GM19452 (cell line): Measurements from ENCODE around the gene ATP2B1.
A peak's percentile ranks its signal among the peaks of the same experiment; 100 is the strongest.

Experiments used
- ATAC-seq: cut with Tn5 transposase; IDR thresholded peaks from one replicate; pipeline ENCODE4 v1.9.1; 2021; ENCODE audit not compliant: unreplicated experiment

ATP2B1 gene

DNA sequence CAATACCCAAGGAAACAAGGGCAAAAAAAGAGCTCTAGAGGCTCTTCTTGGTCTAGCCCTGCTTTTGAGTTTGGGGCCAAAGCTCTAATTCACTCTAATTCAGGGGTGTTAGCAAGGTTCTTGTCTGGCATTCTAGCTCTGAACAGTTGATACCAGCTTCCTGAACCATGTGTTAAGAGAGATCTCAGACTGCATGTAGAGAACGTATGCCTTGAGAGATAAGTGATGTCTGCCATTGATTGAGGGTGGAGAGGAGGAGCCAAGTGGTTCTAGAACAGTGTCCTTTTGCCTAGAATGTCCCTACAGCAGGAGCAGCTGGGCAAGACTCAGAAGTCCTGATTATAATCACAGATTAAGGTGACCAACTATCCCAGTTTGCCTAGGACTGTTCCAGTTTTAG lies 164.6 kb downstream of the ATP2B1 start:
- no peak for ATAC-seq

DNA sequence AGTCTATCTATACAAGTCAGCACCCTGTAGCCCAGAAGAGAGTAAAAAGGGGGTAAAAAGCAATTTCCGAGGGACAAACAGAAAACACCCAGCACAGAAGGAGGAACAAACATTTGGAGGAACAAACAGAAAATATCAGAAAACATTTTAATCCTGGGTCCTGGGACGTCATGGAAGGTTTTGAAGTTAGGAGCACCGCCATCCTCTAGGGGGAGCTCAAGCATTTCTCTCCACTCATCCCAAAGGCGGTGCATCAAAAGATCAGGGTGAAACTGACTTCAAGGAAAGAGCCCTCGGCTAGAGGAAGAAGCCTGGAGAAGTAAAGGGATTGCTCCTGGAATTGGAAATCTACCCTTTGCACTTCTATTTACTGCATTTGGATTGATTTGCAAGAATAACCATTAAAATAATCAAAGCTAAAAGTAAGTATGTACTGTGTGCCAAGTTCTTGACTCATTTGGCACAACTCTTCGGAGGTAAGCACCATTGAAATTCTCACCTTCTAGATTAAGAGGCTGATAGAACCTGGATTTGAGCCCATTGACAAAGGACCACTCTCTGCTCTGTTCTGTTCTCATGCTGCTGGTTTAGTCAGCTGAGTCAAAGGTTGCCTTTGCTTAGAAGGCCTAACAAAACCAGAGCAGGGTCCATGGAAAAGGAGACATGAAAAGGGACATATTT lies 165.6 kb downstream of the ATP2B1 start:
- peak; percentile 81 for ATAC-seq

DNA sequence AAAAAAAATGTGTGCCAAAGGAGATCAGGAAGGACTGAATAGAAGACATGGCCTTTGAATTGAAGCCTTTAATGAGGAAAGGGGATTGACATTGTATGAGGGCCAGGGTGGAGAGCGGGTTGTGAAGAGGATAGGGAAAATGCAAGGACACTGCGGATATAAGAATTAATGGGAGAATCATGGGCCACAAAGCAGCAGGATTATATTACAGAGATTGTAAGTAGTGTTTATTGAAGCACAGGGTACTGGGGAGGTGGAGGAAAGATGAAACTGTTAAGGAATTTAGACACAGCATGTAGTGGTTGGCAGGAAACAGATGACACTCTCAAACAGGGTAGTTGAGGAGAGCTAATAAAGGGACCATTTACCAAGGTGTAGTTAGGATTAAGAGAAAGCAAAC lies 166.4 kb downstream of the ATP2B1 start:
- ATAC-seq = no peak

DNA sequence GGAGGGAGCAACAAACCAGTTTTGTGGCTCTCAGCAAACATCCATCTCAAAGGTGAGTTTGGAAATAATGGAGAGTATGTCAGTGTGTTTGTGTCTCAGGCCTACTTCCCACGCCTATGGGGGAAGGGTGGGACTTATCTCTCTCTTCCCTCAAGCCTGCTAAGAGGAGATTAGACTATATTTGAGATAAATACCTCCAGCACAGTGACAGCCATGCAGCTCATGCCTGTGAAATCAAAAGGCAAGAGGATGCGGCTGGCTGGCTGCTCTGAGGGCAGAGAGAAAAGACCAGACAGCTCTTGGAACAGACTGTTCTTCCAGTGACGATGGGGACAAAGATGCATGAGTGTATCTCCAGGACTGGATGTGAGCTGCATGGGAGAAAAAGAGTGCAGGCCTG lies 168.1 kb downstream of the ATP2B1 start:
- ATAC-seq = no peak

DNA sequence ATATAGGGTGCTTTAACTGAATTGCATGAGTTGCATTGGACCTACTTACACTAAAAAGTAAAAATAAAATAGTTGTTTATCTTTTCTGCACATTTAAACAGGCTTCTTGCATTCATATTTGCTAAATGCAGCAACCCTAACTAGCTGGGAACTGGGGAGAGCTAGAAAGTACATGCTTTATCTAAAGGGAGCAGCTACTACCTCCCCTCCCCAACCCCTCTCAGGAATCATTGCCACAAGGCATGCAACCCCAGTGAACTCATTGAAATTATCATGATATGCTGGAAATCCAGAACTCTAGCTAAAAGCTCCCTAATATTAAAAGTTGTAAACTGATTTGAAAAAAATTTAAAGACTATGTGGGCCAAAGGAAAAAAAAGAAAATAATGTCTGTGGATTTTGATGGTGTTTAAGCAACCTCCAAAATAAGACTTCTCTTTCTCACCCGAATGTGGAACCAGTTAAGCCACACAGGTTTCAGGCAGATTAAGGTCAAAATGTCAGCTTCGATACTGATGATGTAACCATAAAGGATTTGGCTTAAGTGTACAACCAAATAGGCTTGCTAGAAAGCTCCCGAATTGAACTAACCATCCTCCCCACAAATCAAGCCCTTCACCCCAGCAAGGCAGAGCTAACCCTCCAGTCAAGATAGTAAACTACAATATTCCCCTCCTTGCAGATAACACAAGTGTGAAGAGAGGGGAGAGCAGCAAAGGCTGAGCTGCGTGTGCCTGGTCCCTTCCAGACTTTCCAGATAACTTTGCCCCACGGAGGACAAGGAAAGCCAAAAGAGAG lies 169.0 kb downstream of the ATP2B1 start:
- no peak for ATAC-seq

DNA sequence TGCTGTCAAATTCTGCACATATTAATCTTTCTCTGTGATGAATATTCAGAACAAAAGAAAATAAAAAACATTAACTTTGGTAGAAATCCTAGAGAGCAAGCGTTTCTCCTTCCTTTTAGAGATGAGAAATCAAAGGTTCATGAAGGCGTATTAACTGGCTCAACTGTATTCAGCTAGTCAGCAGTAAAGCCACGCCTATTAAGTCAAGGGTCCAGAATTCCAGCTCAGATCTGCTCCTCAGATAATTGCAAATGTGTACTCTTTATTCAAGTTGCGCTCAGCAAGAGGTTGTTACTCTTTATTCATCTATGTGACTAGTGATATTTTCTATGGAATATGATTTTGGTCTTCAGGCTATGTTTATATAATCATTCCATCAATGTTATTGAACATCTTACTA lies 169.7 kb downstream of the ATP2B1 start:
- no peak for ATAC-seq
